Gastrocnemius medialis (tissue), 4 donors: ENCODE measurements around the gene FLT1.

Experiments
- CTCF ChIP-seq, 5 experiments: fragments of 450-650 bp in 3 of 5; fragments of 200-600 bp in 2 of 5; sonication (generic) in 2 of 5; IDR thresholded peaks in 4 of 5; conservative IDR thresholded peaks in 1 of 5; 1 replicate in 4 of 5; 2 replicates in 1 of 5; pipeline ENCODE4 v1.5.1; 2016 to 2019; ENCODE audit warnings: antibody characterized with exemption in 5 of 5, mild to moderate bottlenecking in 3 of 5, moderate library complexity in 3 of 5
- POLR2A ChIP-seq, 2 donors: fragments of 450-650 bp; IDR thresholded peaks; one replicate each; pipeline ENCODE4 v1.6.1; 2017; ENCODE audit warnings: antibody characterized with exemption in 2 of 2, mild to moderate bottlenecking in 2 of 2, moderate library complexity in 2 of 2

GRCh38 chr13:28458608-28459007 is 36.3 kb downstream of the FLT1 start:
- no peak for TF ChIP-seq CTCF (IDR thresholded peaks at IDR 0.05 in 4 of 5, conservative IDR thresholded peaks at IDR 0.05 in 1 of 5)
- no peak for TF ChIP-seq POLR2A (IDR thresholded peaks at IDR 0.05)
